Measurements from ENCODE around the gene CD4. TPM values are rescaled to one million over a fixed set of nuclear protein-coding genes. Genes with fewer than 3 reads are reported as not detected.

The CD4 gene
- total RNA-seq, 3 donors from 2014 or later (not counting 1 experiment from before 2014, with no cell fraction given) = 8.5 to 10.1 (median 9.8) TPM

- no peak overlapping the region for H3K27ac ChIP-seq (ENCODE audit: low read length)
Measured at GRCh38 chr12:6855322-6855721, 66.0 kb downstream of the CD4 start.

GRCh38 chr12:6858799-6859198 is 69.5 kb downstream of the CD4 start:
- H3K4me3 Mint-ChIP-seq = no peak overlapping the region
- peaks cover 70% of the 10 kb centered on the region for H3K36me3 ChIP-seq (ENCODE audit: control insufficient read depth, insufficient read depth, low read length)
- no peaks in the 10 kb centered on the region for H3K9me3 Mint-ChIP-seq
- no peaks in the 10 kb centered on the region for H3K4me1 ChIP-seq (ENCODE audit: control insufficient read depth, insufficient read depth, low read length)
- DNase-seq = no peak
- intact Hi-C loops (cut with micrococcal nuclease) = no loop called here
- H3K27me3 ChIP-seq (ENCODE audit: control insufficient read depth, insufficient read depth, low read length) = no peaks in the 10 kb centered on the region
- H3K4me1 Mint-ChIP-seq = peaks cover 0 to 6% of the 10 kb centered on the region in 2 donors
- no peak overlapping the region for H3K4me3 ChIP-seq (ENCODE audit: low read length)
- no peaks in the 10 kb centered on the region for H3K9me3 ChIP-seq (ENCODE audit: control insufficient read depth, insufficient read depth, low read length)
- H3K27ac Mint-ChIP-seq = no peak overlapping the region
- TF ChIP-seq CTCF (IDR thresholded peaks at IDR 0.05) = no peak
- 95% methylated on average over 2 of the region's 2 CpGs for WGBS (ENCODE audit: insufficient coverage)
- no peak for ATAC-seq
- no peaks in the 10 kb centered on the region for H3K27me3 Mint-ChIP-seq (ENCODE audit: low read depth in 2 of 2)
- H3K36me3 Mint-ChIP-seq = peaks cover 6% of the 10 kb centered on the region
- no peak overlapping the region for H3K27ac ChIP-seq (ENCODE audit: low read length)

More at GRCh38 chr12:6855322-6855721, 66.0 kb downstream of the CD4 start:
- Mint-ChIP-seq H3K9me3 (no peaks in the 10 kb centered on the region), H3K4me3 (no peak overlapping the region), H3K36me3 (no peaks in the 10 kb centered on the region), H3K27me3 (ENCODE audit: low read depth in 2 of 2) (no peaks in the 10 kb centered on the region), H3K27ac (no peak overlapping the region), H3K4me1 (peaks cover 8 to 34% of the 10 kb centered on the region in 2 donors)
- no peak for TF ChIP-seq CTCF (IDR thresholded peaks at IDR 0.05)
- no peaks in the 10 kb centered on the region for H3K27me3 ChIP-seq (ENCODE audit: control insufficient read depth, insufficient read depth, low read length)
- peaks cover 43% of the 10 kb centered on the region for H3K36me3 ChIP-seq (ENCODE audit: control insufficient read depth, insufficient read depth, low read length)
- H3K4me3 ChIP-seq (ENCODE audit: low read length) = no peak overlapping the region
- ATAC-seq (no peak), DNase-seq (no peak)
- no peaks in the 10 kb centered on the region for H3K9me3 ChIP-seq (ENCODE audit: control insufficient read depth, insufficient read depth, low read length)
- WGBS (ENCODE audit: insufficient coverage) = 96% methylated on average over 14 of the region's 14 CpGs
- intact Hi-C loops (cut with micrococcal nuclease) = no loop called here
- peaks cover 19% of the 10 kb centered on the region for H3K4me1 ChIP-seq (ENCODE audit: control insufficient read depth, insufficient read depth, low read length)

GRCh38 chr12:6860116-6860515 is 70.8 kb downstream of the CD4 start:
- Histone ChIP-seq H3K4me3 (ENCODE audit: low read length) (no peak overlapping the region), H3K36me3 (ENCODE audit: control insufficient read depth, insufficient read depth, low read length) (peaks cover 74% of the 10 kb centered on the region), H3K4me1 (ENCODE audit: control insufficient read depth, insufficient read depth, low read length) (no peaks in the 10 kb centered on the region), H3K27ac (ENCODE audit: low read length) (no peak overlapping the region), H3K9me3 (ENCODE audit: control insufficient read depth, insufficient read depth, low read length) (no peaks in the 10 kb centered on the region), H3K27me3 (ENCODE audit: control insufficient read depth, insufficient read depth, low read length) (no peaks in the 10 kb centered on the region)
- Mint-ChIP-seq H3K9me3 (no peaks in the 10 kb centered on the region), H3K27ac (no peak overlapping the region), H3K27me3 (ENCODE audit: low read depth in 2 of 2) (no peaks in the 10 kb centered on the region), H3K4me3 (no peak overlapping the region), H3K36me3 (peaks cover 6% of the 10 kb centered on the region), H3K4me1 (no peaks in the 10 kb centered on the region)
- 96% methylated on average over 9 of the region's 9 CpGs for WGBS (ENCODE audit: insufficient coverage)
- intact Hi-C loops (cut with micrococcal nuclease) = no loop called here
- TF ChIP-seq CTCF (IDR thresholded peaks at IDR 0.05) = no peak
- DNase-seq = no peak
- ATAC-seq = no peak

GRCh38 chr12:6860942-6861341 is 71.6 kb downstream of the CD4 start:
- DNase-seq (no peak), ATAC-seq (no peak)
- Mint-ChIP-seq H3K4me3 (no peak overlapping the region), H3K9me3 (no peaks in the 10 kb centered on the region), H3K4me1 (no peaks in the 10 kb centered on the region), H3K27ac (peak overlapping the region in 1 of 2 donors; percentile 40), H3K27me3 (ENCODE audit: low read depth in 2 of 2) (no peaks in the 10 kb centered on the region), H3K36me3 (peaks cover 6% of the 10 kb centered on the region)
- Histone ChIP-seq H3K27ac (ENCODE audit: low read length) (no peak overlapping the region), H3K4me1 (ENCODE audit: control insufficient read depth, insufficient read depth, low read length) (no peaks in the 10 kb centered on the region), H3K36me3 (ENCODE audit: control insufficient read depth, insufficient read depth, low read length) (peaks cover 70% of the 10 kb centered on the region), H3K27me3 (ENCODE audit: control insufficient read depth, insufficient read depth, low read length) (no peaks in the 10 kb centered on the region), H3K4me3 (ENCODE audit: low read length) (no peak overlapping the region), H3K9me3 (ENCODE audit: control insufficient read depth, insufficient read depth, low read length) (no peaks in the 10 kb centered on the region)
- no peak for TF ChIP-seq CTCF (IDR thresholded peaks at IDR 0.05)
- 97% methylated on average over 7 of the region's 7 CpGs for WGBS (ENCODE audit: insufficient coverage)
- intact Hi-C loops (cut with micrococcal nuclease) = no loop called here

Measured in natural killer cell (primary cell).